ENCODE measurements around the gene PSMD13.

PSMD13 gene

GRCh38 chr11:207863-208180, 29.0 kb upstream of the PSMD13 start:
- peak overlapping the region; percentile 96 for H3K27ac ChIP-seq
- TF ChIP-seq CTCF (conservative IDR thresholded peaks at IDR 0.05), result no peak

GRCh38 chr11:208181-208916, 28.4 kb upstream of the PSMD13 start:
- no peak for TF ChIP-seq CTCF (conservative IDR thresholded peaks at IDR 0.05)
- peak overlapping the region; percentile 96 for H3K27ac ChIP-seq

- no peak for TF ChIP-seq CTCF (conservative IDR thresholded peaks at IDR 0.05)
- peak overlapping the region; percentile 96 for H3K27ac ChIP-seq
Measured at GRCh38 chr11:208917-209260, 27.9 kb upstream of the PSMD13 start.

GRCh38 chr11:209275-210121, 27.3 kb upstream of the PSMD13 start:
- peak overlapping the region; percentile 96 for H3K27ac ChIP-seq
- TF ChIP-seq CTCF (conservative IDR thresholded peaks at IDR 0.05), result no peak

- no peak for TF ChIP-seq CTCF (conservative IDR thresholded peaks at IDR 0.05)
Measured at GRCh38 chr11:210122-210802, 26.5 kb upstream of the PSMD13 start.

GRCh38 chr11:210803-211180, 26.0 kb upstream of the PSMD13 start:
- no peak for TF ChIP-seq CTCF (conservative IDR thresholded peaks at IDR 0.05)
- H3K27ac ChIP-seq, result no peak overlapping the region

More at GRCh38 chr11:210122-210802, 26.5 kb upstream of the PSMD13 start:
- H3K27ac ChIP-seq, result peak overlapping the region; percentile 96; the same call in 1 of the 2 replicates

- H3K27ac ChIP-seq, result no peak overlapping the region
- no peak for TF ChIP-seq CTCF (conservative IDR thresholded peaks at IDR 0.05)
Measured at GRCh38 chr11:211295-211694, 25.5 kb upstream of the PSMD13 start.

Data from VCaP (cell line).